ENCODE measurements around the gene CCDC97.
A peak's percentile ranks its signal among the peaks of the same experiment; 100 is the strongest.

Gene CCDC97

DNA sequence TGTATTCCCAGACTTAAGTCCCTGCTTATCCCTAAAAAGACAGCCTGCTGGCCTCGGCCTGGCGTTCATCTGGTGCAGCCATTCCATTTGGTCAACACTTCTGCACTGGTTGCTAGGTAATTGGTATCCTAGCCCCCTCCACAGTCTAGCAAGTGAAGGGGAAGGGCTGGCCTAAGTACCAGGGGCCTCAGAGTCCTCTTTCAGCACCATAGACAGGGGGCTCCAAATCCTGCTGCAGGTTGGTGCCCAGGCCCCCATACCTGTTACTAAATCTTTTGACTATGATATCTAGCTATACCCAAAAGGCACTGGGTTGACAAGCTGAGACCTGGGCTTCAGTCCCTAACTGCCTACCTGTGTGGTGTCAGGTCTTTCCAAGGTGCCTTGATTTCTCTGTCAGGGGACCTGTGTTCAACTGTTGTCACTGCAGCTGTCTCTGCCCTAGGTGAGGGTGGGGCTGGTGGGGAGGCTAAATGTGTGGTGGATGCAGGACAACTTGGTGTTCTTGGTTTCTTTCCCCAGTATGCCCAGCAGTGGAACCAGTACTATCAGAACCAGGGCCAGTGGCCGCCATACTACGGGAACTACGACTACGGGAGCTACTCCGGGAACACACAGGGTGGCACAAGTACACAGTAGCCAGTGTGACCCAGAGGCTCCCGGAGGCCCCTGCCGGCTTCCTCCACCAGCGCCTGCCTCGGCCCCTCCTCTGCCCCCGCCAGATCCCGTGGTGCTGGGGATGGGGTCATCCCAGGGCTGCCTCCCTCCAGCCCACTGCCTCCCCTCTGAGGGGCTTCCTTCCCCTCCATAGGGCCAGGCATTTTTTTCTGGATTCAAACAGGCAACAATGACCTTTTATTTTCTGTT, 3.8 kb upstream of the CCDC97 start:
- TF ChIP-seq POLR2A (IDR thresholded peaks at IDR 0.05; ENCODE audit: low read length) (no peak), GATA1 (IDR thresholded peaks at IDR 0.05; ENCODE audit: low read depth, low read length) (no peak)
- no peak for DNase-seq

- DNase-seq = no peak
- no peak for TF ChIP-seq POLR2A (IDR thresholded peaks at IDR 0.05; ENCODE audit: low read length)
- no peak for TF ChIP-seq GATA1 (IDR thresholded peaks at IDR 0.05; ENCODE audit: low read depth, low read length)
Observed at GRCh38 chr19:41307090-41307875, 2.7 kb upstream of the CCDC97 start.

- no peak for TF ChIP-seq POLR2A (IDR thresholded peaks at IDR 0.05; ENCODE audit: low read length)
- no peak for TF ChIP-seq GATA1 (IDR thresholded peaks at IDR 0.05; ENCODE audit: low read depth, low read length)
- no peak for DNase-seq
Observed at GRCh38 chr19:41307954-41308449, 2.0 kb upstream of the CCDC97 start.

- TF ChIP-seq GATA1 (IDR thresholded peaks at IDR 0.05; ENCODE audit: low read depth, low read length) = no peak
- TF ChIP-seq POLR2A (IDR thresholded peaks at IDR 0.05; ENCODE audit: low read length) = no peak
- peak; percentile 81 to 92 for DNase-seq
Observed at GRCh38 chr19:41308450-41309179, 1.4 kb upstream of the CCDC97 start.

DNA sequence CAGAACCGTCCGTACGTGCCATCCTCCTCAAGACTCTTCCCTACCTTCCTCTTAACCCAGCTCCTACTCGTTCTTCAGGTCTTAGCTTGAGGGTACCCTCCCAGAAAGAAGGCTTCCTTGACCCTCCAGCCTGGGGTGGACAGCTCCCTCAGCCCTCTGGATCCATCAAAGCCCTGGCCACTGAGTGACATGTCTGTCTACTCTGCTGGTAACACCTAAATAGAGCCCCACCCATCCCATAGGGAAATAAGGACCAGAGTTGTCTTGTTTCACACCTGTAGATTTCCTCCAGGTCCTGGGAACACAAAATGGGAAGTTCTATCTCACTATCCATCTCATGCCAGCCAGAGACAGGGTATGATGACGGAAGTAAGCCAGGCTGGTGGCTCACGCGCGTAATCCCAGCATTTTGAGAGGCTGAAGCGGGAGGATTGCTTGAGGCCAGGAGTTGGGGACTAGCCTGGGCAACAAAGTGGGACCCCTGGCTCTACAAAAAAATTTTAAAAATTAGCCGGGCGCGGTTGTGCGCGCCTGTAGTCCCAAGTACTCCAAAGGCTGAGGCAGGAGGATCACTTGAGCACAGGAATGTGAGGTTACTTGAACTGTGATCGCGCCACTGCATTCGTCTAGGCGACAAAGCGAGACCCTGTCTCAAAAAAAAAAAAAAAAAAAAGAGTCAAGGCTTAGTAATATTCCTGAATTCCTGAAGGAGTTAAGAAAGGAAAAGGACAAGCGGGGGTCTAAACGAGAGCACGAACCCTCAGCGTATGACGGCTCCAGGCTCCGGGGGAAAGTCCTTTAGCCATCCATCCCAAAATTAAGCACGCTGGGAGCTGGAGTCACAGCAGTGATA, 566 bp upstream of the CCDC97 start:
- TF ChIP-seq POLR2A (IDR thresholded peaks at IDR 0.05; ENCODE audit: low read length) (no peak), GATA1 (IDR thresholded peaks at IDR 0.05; ENCODE audit: low read depth, low read length) (no peak)
- DNase-seq = peak; percentile 50 to 65

GRCh38 chr19:41311072-41311471, 1.1 kb downstream of the CCDC97 start:
- peak in 1 of 2 experiments; percentile 18 for DNase-seq

DNA sequence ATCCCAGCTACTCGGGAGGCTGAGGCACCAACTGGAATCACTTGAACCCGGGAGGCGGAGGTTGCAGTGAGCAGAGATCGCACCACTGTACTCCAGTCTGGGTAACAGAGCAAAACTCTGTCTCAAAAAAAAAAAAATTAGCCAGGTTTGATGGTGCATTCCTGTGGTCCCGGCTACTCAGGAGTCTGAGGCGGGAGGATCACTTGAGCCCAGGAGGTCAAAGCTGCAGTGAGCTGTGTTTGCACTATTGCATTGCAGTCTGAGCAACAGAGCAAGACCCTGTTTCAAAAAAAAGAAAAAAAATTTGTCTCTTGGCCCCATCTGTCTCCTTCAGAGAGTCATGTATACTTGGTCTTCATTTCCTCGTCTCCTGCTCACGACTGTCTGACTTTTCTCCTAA, 1.6 kb downstream of the CCDC97 start:
- TF ChIP-seq GATA1 (IDR thresholded peaks at IDR 0.05; ENCODE audit: low read depth, low read length) (no peak), POLR2A (IDR thresholded peaks at IDR 0.05; ENCODE audit: low read length) (no peak)
- no peak for DNase-seq

More at GRCh38 chr19:41311072-41311471, 1.1 kb downstream of the CCDC97 start:
- TF ChIP-seq GATA1 (IDR thresholded peaks at IDR 0.05; ENCODE audit: low read depth, low read length) (no peak), POLR2A (IDR thresholded peaks at IDR 0.05; ENCODE audit: low read length) (no peak)

DNA sequence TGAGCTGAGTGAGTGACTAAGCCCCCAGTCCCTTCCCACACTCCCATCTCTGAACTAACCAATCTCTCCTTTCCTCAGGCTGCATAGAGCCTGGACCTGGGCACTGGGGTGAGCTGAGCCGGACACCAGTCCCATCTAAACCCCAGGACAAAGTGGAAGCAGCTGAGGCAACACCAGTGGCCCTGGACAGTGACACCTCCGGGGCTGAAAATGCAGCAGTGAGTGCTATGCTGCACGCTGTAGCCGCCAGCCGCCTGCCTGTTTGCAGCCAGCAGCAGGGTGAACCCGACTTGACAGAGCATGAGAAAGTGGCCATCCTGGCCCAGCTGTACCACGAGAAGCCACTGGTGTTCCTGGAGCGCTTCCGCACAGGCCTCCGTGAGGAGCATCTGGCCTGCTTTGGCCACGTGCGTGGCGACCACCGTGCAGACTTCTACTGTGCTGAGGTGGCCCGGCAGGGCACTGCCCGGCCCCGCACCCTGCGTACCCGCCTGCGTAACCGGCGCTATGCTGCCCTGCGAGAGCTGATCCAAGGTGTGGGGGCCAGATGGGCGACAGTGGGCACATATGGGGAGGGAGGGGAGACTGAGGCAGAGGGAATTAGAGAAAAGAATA, 6.4 kb downstream of the CCDC97 start:
- TF ChIP-seq POLR2A (IDR thresholded peaks at IDR 0.05; ENCODE audit: low read length) (no peak), GATA1 (IDR thresholded peaks at IDR 0.05; ENCODE audit: low read depth, low read length) (no peak)
- DNase-seq = no peak

DNA sequence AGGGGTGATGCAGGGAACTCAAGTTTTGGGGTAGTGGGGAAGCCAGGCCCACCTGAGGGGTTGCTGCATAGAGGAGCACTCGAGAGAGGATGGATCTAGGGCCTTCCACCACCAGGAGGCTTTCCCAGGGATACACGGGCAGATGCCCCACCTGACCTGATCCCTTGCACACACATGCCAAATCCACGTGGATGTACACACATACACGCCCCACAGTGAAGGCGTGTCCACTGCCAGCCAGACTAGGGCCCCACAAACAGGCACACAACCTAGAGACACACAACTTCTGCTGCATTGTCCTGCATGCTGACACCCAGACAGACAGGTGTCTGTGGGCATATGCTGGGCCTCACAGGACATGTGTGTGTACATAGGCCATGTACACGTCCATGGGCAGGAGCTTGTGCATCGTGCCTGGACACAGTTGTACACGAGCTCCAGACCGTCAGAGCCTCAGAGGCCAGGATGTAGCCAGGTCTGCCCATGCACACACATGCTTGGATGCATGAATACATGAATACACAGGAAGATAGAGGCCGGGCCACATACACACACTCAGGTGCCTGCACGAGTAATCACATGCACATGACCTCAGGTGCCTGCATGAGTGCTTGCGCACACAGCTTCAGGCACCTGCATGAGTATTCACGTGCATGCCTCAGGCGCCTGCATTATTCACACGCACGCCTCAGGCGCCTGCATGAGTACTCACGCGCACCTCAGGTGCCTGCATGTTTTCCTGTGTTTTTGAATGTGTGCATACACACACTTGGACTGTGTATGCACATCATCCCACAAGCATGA, 8.9 kb downstream of the CCDC97 start:
- no peak for DNase-seq
- TF ChIP-seq GATA1 (IDR thresholded peaks at IDR 0.05; ENCODE audit: low read depth, low read length) (no peak), POLR2A (IDR thresholded peaks at IDR 0.05; ENCODE audit: low read length) (peak; percentile 24)

DNA sequence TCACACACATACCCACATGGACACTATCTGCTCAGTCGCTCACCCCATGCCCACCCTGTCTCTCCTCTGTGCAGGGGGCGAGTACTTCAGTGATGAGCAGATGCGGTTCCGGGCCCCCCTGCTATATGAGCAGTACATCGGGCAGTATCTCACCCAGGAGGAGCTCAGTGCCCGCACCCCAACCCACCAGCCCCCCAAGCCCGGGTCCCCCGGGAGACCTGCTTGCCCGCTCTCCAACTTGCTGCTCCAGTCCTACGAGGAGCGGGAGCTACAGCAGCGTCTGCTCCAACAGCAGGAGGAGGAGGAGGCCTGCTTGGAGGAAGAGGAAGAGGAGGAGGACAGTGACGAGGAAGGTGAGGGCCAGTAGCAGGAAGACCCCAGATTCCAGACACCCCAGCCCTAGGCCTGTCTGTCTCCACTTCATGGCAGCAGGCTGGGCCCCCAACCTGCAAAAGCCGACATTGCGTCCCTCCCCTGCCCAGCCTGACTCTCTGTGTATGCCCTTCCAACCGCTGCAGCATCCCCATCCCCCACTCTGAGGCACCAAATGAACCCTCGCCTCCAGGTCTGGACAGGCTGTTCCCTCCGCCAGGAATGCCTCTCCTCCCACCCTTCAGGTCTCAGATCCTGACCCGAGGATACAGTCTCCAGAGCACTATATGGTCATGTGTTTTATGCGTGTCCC, 9.7 kb downstream of the CCDC97 start:
- TF ChIP-seq POLR2A (IDR thresholded peaks at IDR 0.05; ENCODE audit: low read length) (no peak), GATA1 (IDR thresholded peaks at IDR 0.05; ENCODE audit: low read depth, low read length) (no peak)
- no peak for DNase-seq

GRCh38 chr19:41320185-41320518, 10.2 kb downstream of the CCDC97 start:
- no peak for DNase-seq
- TF ChIP-seq POLR2A (IDR thresholded peaks at IDR 0.05; ENCODE audit: low read length) (no peak), GATA1 (IDR thresholded peaks at IDR 0.05; ENCODE audit: low read depth, low read length) (no peak)

All from erythroblast (primary cell).